ENCODE data around the gene TAF11L14.

Gene TAF11L14

DNA sequence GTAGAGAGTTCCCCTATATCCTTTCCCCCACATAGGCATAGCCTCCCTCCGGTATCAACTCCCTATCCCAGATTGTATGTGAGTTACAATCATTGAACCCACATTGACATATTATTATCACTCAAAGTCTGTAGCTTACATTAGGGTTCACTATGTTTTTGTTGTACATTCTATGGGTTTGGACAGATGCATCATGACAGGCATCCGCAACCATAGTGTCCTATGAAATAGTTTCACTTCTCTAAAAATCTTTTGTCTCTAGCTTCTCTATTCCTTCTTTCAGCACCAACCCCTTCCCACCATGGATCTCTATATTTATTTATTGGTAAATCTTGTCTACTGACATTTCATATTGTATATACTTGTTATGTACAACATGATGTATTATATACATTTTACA is 31.6 kb downstream of the TAF11L14 start:
- DNase-seq (ENCODE audit: low read depth): peak; percentile 13
- TF ChIP-seq, protein P1, sequence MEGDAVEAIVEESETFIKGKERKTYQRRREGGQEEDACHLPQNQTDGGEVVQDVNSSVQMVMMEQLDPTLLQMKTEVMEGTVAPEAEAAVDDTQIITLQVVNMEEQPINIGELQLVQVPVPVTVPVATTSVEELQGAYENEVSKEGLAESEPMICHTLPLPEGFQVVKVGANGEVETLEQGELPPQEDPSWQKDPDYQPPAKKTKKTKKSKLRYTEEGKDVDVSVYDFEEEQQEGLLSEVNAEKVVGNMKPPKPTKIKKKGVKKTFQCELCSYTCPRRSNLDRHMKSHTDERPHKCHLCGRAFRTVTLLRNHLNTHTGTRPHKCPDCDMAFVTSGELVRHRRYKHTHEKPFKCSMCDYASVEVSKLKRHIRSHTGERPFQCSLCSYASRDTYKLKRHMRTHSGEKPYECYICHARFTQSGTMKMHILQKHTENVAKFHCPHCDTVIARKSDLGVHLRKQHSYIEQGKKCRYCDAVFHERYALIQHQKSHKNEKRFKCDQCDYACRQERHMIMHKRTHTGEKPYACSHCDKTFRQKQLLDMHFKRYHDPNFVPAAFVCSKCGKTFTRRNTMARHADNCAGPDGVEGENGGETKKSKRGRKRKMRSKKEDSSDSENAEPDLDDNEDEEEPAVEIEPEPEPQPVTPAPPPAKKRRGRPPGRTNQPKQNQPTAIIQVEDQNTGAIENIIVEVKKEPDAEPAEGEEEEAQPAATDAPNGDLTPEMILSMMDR (IDR thresholded peaks at IDR 0.05; ENCODE audit: low read depth, low read length): no peak
- TF ChIP-seq, protein P2, sequence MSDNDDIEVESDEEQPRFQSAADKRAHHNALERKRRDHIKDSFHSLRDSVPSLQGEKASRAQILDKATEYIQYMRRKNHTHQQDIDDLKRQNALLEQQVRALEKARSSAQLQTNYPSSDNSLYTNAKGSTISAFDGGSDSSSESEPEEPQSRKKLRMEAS (IDR thresholded peaks at IDR 0.05; ENCODE audit: low read depth, low read length): no peak
- no peak for TF ChIP-seq MYC (IDR thresholded peaks at IDR 0.05; ENCODE audit: low read depth, low read length)
- no peak for TF ChIP-seq POLR2A (IDR thresholded peaks at IDR 0.05; ENCODE audit: extremely low read depth, insufficient read length)
- no peak overlapping the region for H3K4me3 ChIP-seq (ENCODE audit: low read depth, low read length)

GRCh38 chr5:17666726-17667235 is 32.5 kb downstream of the TAF11L14 start:
- DNase-seq (ENCODE audit: low read depth): no peak
- H3K4me3 ChIP-seq (ENCODE audit: low read depth, low read length): no peak overlapping the region
- TF ChIP-seq MYC (IDR thresholded peaks at IDR 0.05; ENCODE audit: low read depth, low read length): no peak
- TF ChIP-seq, protein P2 (IDR thresholded peaks at IDR 0.05; ENCODE audit: low read depth, low read length): no peak
- TF ChIP-seq, protein P1 (IDR thresholded peaks at IDR 0.05; ENCODE audit: low read depth, low read length): no peak
- no peak for TF ChIP-seq POLR2A (IDR thresholded peaks at IDR 0.05; ENCODE audit: extremely low read depth, insufficient read length)

GRCh38 chr5:17670353-17670752 is 36.1 kb downstream of the TAF11L14 start:
- no peak overlapping the region for H3K4me3 ChIP-seq (ENCODE audit: low read depth, low read length)
- DNase-seq (ENCODE audit: low read depth): no peak
- TF ChIP-seq, protein P1 (IDR thresholded peaks at IDR 0.05; ENCODE audit: low read depth, low read length): no peak
- TF ChIP-seq, protein P2 (IDR thresholded peaks at IDR 0.05; ENCODE audit: low read depth, low read length): no peak
- TF ChIP-seq MYC (IDR thresholded peaks at IDR 0.05; ENCODE audit: low read depth, low read length) (no peak), POLR2A (IDR thresholded peaks at IDR 0.05; ENCODE audit: extremely low read depth, insufficient read length) (no peak)

DNA sequence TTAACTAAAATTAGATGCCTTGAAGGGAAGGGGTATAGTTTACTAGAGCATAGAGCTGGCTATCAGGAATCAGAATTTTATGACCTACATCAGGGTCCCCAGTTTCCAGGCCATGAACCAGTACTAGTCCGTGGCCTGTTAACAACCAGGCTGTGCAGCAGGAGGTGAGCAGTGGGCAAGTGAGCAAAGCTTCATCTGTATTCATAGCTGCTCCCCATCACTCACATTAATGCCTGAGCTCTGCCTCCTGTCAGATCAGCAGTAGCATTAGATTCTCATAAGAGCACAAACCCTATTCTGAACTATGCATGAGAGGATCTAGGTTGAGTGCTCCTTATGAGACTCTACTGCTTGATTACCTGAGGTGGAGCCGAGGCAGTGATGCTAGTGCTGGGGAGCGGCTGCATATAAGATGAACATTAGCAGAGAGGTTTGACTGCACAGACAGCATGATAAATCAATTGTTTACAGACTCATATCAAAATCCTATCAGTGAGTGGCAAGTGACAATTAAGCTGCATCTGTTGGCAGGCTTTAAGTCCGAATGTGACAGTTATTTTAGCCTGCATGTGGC is 44.6 kb downstream of the TAF11L14 start:
- H3K4me3 ChIP-seq (ENCODE audit: low read depth, low read length): no peak overlapping the region
- TF ChIP-seq POLR2A (IDR thresholded peaks at IDR 0.05; ENCODE audit: extremely low read depth, insufficient read length) (no peak), MYC (IDR thresholded peaks at IDR 0.05; ENCODE audit: low read depth, low read length) (no peak)
- TF ChIP-seq, protein P1 (IDR thresholded peaks at IDR 0.05; ENCODE audit: low read depth, low read length): no peak
- DNase-seq (ENCODE audit: low read depth): no peak

- TF ChIP-seq, protein P2 (IDR thresholded peaks at IDR 0.05; ENCODE audit: low read depth, low read length): no peak
- TF ChIP-seq POLR2A (IDR thresholded peaks at IDR 0.05; ENCODE audit: extremely low read depth, insufficient read length): no peak
- TF ChIP-seq, protein P1 (IDR thresholded peaks at IDR 0.05; ENCODE audit: low read depth, low read length): no peak
- TF ChIP-seq MYC (IDR thresholded peaks at IDR 0.05; ENCODE audit: low read depth, low read length): no peak
- no peak overlapping the region for H3K4me3 ChIP-seq (ENCODE audit: low read depth, low read length)
- DNase-seq (ENCODE audit: low read depth): no peak
These were observed 45.4 kb downstream of the TAF11L14 start for GRCh38 chr5:17679597-17680203.
